Ascending aorta (tissue), 2 donors: ENCODE data around the gene ARSJ. TPM values are rescaled to one million over a fixed set of nuclear protein-coding genes. Genes with fewer than 3 reads are reported as not detected.
A peak's percentile ranks its signal among the peaks of the same experiment; 100 is the strongest.

Source experiments
- DNase-seq, 2 donors: peaks; one replicate each; pipeline ENCODE4 v3.0.0-alpha.2; 2019; ENCODE audit warnings: low spot score in 2 of 2
- H3K27ac ChIP-seq, 2 donors: fragments of 200-600 bp; sonication (generic); one replicate each; pipeline ENCODE4 v1.5.1; 2016 to 2017; ENCODE audit warnings: mild to moderate bottlenecking in 1 of 2
- H3K27me3 ChIP-seq: fragments of 200-600 bp; sonication (generic); one replicate; pipeline ENCODE4 v1.5.1; 2017
- H3K36me3 ChIP-seq, 2 donors: fragments of 200-600 bp; sonication (generic); one replicate each; pipeline ENCODE4 v1.5.1; 2016
- H3K4me1 ChIP-seq, 2 donors: fragments of 200-600 bp; sonication (generic); one replicate each; pipeline ENCODE4 v1.5.1; 2016 to 2017; ENCODE audit warnings: mild to moderate bottlenecking in 1 of 2
- H3K4me3 ChIP-seq, 2 donors: fragments of 200-600 bp; sonication (generic); one replicate each; pipeline ENCODE4 v1.5.1; 2016 to 2017; ENCODE audit warnings: mild to moderate bottlenecking in 1 of 2
- H3K9me3 ChIP-seq, 2 donors: fragments of 200-600 bp; sonication (generic); one replicate each; pipeline ENCODE4 v1.5.1; 2016
- CTCF ChIP-seq, 3 experiments: fragments of 200-600 bp in 2 of 3; fragments of 450-650 bp in 1 of 3; sonication (generic) in 2 of 3; IDR thresholded peaks; one replicate each; pipeline ENCODE4 v1.5.1; 2016 to 2019; ENCODE audit warnings: antibody characterized with exemption in 3 of 3, mild to moderate bottlenecking in 1 of 3, moderate library complexity in 1 of 3
- intact Hi-C: fragments of 100-400 bp; cut with DNase I; formaldehyde crosslinking; loops from one replicate; pipeline ENCODE4 v1.15.1; 2023
- total RNA-seq: library from RNA; depleted of rRNA; stranded (reverse); fragments of >200 nt; gene quantifications from one replicate; pipeline ENCODE4 v1.1.0, GENCODE V29; 2016

Gene ARSJ
- total RNA-seq, 1 donor from 2014 or later: 14.6 TPM

DNA sequence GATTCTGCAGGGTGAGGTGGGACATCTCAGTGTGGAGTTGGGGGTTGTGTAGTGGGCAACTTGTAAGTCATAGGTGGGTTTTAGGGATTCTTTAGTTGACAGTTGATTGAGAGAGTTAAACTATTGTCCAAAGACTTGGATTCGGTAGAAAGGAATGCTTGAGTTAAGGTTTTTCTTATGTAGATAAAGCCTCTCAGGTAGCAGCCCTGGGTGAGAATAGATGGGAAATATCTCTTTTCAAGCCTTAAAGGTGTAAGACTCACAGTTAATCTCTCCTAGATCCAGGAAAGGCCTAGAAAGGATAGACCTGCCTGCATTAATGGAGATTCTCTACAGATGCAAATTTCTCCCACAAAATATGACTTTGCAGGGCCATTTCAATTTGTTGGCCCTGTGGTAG lies 108.4 kb downstream of the ARSJ start:
- H3K4me1 ChIP-seq: no peaks in the 10 kb centered on the region
- H3K36me3 ChIP-seq: no peaks in the 10 kb centered on the region
- no peak overlapping the region for H3K27ac ChIP-seq
- H3K9me3 ChIP-seq: no peaks in the 10 kb centered on the region
- H3K27me3 ChIP-seq: no peaks in the 10 kb centered on the region
- DNase-seq: no peak
- intact Hi-C loops: no loop called here
- H3K4me3 ChIP-seq: no peak overlapping the region
- TF ChIP-seq CTCF (IDR thresholded peaks at IDR 0.05): no peak

- Histone ChIP-seq H3K36me3 (no peaks in the 10 kb centered on the region), H3K4me1 (no peaks in the 10 kb centered on the region), H3K27me3 (no peaks in the 10 kb centered on the region), H3K27ac (no peak overlapping the region), H3K4me3 (no peak overlapping the region), H3K9me3 (no peaks in the 10 kb centered on the region)
- intact Hi-C loops: no loop called here
- TF ChIP-seq CTCF (IDR thresholded peaks at IDR 0.05): no peak
- peak in 1 of 2 donors; percentile 74 for DNase-seq
Observed at GRCh38 chr4:113869743-113870375, 109.6 kb downstream of the ARSJ start.

DNA sequence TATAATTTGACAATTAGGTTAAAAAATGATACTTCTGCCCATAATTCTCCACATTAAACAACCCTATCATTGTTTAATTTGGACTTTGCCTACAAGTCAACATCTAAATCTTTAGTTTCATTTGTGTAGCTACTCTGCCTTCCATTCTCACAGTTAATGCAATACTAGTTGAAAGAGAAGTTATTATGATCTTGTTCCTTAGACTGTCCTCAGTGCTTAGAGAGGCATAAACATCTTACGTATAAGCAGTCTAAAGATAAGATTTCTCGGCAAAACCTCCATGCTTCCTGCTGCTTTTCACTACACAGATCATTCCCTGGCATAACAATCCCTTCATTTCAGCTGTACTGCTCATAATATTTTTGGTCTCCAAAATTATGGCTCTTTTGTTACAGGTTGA lies 112.8 kb downstream of the ARSJ start:
- Histone ChIP-seq H3K27me3 (no peaks in the 10 kb centered on the region), H3K9me3 (no peaks in the 10 kb centered on the region), H3K4me3 (no peak overlapping the region), H3K4me1 (no peaks in the 10 kb centered on the region), H3K27ac (no peak overlapping the region), H3K36me3 (no peaks in the 10 kb centered on the region)
- intact Hi-C loops: no loop called here
- no peak for TF ChIP-seq CTCF (IDR thresholded peaks at IDR 0.05)
- DNase-seq: no peak

GRCh38 chr4:113858924-113859323 lies 120.5 kb downstream of the ARSJ start:
- Histone ChIP-seq H3K4me1 (no peaks in the 10 kb centered on the region), H3K4me3 (no peak overlapping the region), H3K27me3 (no peaks in the 10 kb centered on the region), H3K27ac (no peak overlapping the region), H3K36me3 (no peaks in the 10 kb centered on the region), H3K9me3 (no peaks in the 10 kb centered on the region)
- intact Hi-C loops: no loop called here
- DNase-seq: no peak
- no peak for TF ChIP-seq CTCF (IDR thresholded peaks at IDR 0.05)

DNA sequence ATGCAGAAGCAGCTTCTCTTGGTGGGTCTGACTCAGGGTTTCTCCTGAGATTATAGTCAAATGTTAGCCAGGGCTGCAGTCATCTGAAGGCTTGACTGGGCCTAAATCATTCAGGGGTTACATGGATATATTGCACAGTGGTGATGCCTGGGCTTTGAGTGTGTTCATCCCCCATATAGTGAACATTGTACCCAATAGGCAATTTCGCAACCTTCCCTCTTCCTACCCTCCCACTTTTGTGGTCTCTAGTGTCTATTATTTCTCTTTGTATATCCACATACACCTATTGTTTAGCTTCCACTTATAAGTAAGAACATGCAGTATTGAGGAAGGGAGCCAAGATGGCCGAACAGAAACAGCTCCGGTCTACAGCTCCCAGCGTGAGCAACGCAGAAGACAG lies 127.6 kb downstream of the ARSJ start:
- no peak for DNase-seq
- no peaks in the 10 kb centered on the region for H3K27me3 ChIP-seq
- no peaks in the 10 kb centered on the region for H3K9me3 ChIP-seq
- H3K27ac ChIP-seq: no peak overlapping the region
- H3K4me3 ChIP-seq: no peak overlapping the region
- TF ChIP-seq CTCF (IDR thresholded peaks at IDR 0.05): no peak
- no peaks in the 10 kb centered on the region for H3K4me1 ChIP-seq
- intact Hi-C loops: no loop called here
- no peaks in the 10 kb centered on the region for H3K36me3 ChIP-seq

Other genes with a start within 250 kb of the ARSJ start
- gene CAMK2D, start 217.9 kb downstream of the ARSJ start, total RNA-seq: 23.8 TPM